ENCODE results near the gene DCBLD2.

The DCBLD2 gene

DNA sequence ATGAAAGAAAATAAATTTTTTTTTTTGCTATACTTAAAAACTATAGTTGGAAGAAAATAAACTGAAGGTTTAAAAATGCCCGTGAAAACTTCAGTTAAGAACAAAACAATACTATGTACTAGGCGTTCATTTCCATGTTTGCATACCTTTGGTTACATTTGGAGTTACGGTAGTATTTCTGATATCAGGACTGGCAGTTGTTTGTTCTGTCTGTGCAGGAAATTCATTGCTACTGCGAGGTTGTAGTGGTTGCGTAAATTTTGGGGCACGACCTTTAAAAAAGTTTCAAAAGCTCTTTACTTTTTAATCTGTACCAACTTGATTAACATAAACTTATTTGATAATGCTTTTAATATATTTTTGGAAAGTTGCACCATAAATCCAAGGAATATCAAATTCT is 90.4 kb downstream of the DCBLD2 start:
- H2AFZ ChIP-seq (ENCODE audit: low read depth, low read length), result no peak overlapping the region
- H3K79me2 ChIP-seq (ENCODE audit: low read length), result no peaks in the 10 kb centered on the region
- H3K4me3 ChIP-seq (ENCODE audit: low read length), result no peak overlapping the region
- no peak overlapping the region for H3K9ac ChIP-seq (ENCODE audit: low read length)
- TF ChIP-seq, protein P1, sequence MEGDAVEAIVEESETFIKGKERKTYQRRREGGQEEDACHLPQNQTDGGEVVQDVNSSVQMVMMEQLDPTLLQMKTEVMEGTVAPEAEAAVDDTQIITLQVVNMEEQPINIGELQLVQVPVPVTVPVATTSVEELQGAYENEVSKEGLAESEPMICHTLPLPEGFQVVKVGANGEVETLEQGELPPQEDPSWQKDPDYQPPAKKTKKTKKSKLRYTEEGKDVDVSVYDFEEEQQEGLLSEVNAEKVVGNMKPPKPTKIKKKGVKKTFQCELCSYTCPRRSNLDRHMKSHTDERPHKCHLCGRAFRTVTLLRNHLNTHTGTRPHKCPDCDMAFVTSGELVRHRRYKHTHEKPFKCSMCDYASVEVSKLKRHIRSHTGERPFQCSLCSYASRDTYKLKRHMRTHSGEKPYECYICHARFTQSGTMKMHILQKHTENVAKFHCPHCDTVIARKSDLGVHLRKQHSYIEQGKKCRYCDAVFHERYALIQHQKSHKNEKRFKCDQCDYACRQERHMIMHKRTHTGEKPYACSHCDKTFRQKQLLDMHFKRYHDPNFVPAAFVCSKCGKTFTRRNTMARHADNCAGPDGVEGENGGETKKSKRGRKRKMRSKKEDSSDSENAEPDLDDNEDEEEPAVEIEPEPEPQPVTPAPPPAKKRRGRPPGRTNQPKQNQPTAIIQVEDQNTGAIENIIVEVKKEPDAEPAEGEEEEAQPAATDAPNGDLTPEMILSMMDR (IDR thresholded peaks at IDR 0.05; ENCODE audit: low read depth, low read length), result no peak
- TF ChIP-seq EZH2phosphoT487 (IDR thresholded peaks at IDR 0.05; ENCODE audit: low read depth), result no peak
- no peaks in the 10 kb centered on the region for H3K36me3 ChIP-seq (replicated peaks; ENCODE audit: low read depth, low read length)
- no peak overlapping the region for H3K4me2 ChIP-seq (ENCODE audit: low read length)
- no peaks in the 10 kb centered on the region for H3K4me1 ChIP-seq (ENCODE audit: low read length)
- H3K9me3 ChIP-seq (ENCODE audit: insufficient read depth, low read length), result no peaks in the 10 kb centered on the region
- H4K20me1 ChIP-seq (ENCODE audit: insufficient read depth, low read length), result no peaks in the 10 kb centered on the region
- no peaks in the 10 kb centered on the region for H3K27me3 ChIP-seq (ENCODE audit: low read depth, low read length)
- H3K27ac ChIP-seq (ENCODE audit: low read length), result no peak overlapping the region

DNA sequence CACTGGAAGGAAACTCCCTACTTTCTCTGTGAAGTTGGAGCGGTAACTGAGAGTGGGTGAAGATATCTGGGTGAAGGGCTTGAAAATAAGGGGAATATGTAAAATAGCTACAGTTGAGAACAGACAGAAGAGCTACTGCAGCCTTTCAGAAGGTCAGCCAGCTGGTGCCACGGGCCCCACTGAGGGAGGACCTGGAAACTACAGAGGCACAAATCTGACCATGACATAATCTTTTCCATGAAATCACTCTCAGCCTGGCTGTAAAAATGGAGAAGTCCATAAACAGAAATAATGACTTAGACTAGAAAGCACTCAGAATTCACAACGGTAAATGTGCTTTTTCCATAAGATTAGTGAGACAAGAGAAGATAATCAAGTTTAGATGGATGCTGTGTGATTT is 91.9 kb downstream of the DCBLD2 start:
- H3K9me3 ChIP-seq (ENCODE audit: insufficient read depth, low read length), result no peaks in the 10 kb centered on the region
- no peak overlapping the region for H3K4me2 ChIP-seq (ENCODE audit: low read length)
- H3K4me1 ChIP-seq (ENCODE audit: low read length), result no peaks in the 10 kb centered on the region
- H3K79me2 ChIP-seq (ENCODE audit: low read length), result no peaks in the 10 kb centered on the region
- H3K27me3 ChIP-seq (ENCODE audit: low read depth, low read length), result no peaks in the 10 kb centered on the region
- H2AFZ ChIP-seq (ENCODE audit: low read depth, low read length), result no peak overlapping the region
- no peak overlapping the region for H3K4me3 ChIP-seq (ENCODE audit: low read length)
- H3K27ac ChIP-seq (ENCODE audit: low read length), result no peak overlapping the region
- H3K9ac ChIP-seq (ENCODE audit: low read length), result no peak overlapping the region
- H3K36me3 ChIP-seq (replicated peaks; ENCODE audit: low read depth, low read length), result no peaks in the 10 kb centered on the region
- H4K20me1 ChIP-seq (ENCODE audit: insufficient read depth, low read length), result no peaks in the 10 kb centered on the region
- TF ChIP-seq EZH2phosphoT487 (IDR thresholded peaks at IDR 0.05; ENCODE audit: low read depth), result no peak
- TF ChIP-seq, protein P1 (IDR thresholded peaks at IDR 0.05; ENCODE audit: low read depth, low read length), result no peak

DNA sequence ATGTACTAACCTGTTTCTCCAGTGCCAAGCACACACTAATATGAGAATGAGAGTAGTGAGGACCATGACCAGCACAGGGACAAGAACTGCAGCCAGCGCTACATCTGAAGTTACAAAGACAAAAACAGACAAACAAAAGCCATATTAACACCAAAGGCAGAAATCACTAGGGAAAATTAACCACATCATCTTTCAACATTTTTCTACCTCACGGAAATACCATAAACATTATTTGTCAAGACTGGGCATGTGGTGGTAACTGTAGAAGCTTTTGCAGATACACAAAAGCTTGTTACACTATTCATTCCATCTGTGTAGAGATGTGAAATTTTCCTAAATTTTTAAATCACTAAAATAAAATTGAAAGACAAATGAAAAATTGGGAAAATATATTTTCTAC is 93.4 kb downstream of the DCBLD2 start:
- Histone ChIP-seq H3K36me3 (replicated peaks; ENCODE audit: low read depth, low read length) (no peaks in the 10 kb centered on the region), H3K4me3 (ENCODE audit: low read length) (no peak overlapping the region), H3K9me3 (ENCODE audit: insufficient read depth, low read length) (no peaks in the 10 kb centered on the region), H2AFZ (ENCODE audit: low read depth, low read length) (no peak overlapping the region), H3K4me2 (ENCODE audit: low read length) (no peak overlapping the region), H3K79me2 (ENCODE audit: low read length) (no peaks in the 10 kb centered on the region), H3K4me1 (ENCODE audit: low read length) (no peaks in the 10 kb centered on the region), H3K27me3 (ENCODE audit: low read depth, low read length) (no peaks in the 10 kb centered on the region), H3K27ac (ENCODE audit: low read length) (no peak overlapping the region), H4K20me1 (ENCODE audit: insufficient read depth, low read length) (no peaks in the 10 kb centered on the region), H3K9ac (ENCODE audit: low read length) (no peak overlapping the region)
- TF ChIP-seq EZH2phosphoT487 (IDR thresholded peaks at IDR 0.05; ENCODE audit: low read depth), result no peak
- TF ChIP-seq, protein P1 (IDR thresholded peaks at IDR 0.05; ENCODE audit: low read depth, low read length), result no peak

DNA sequence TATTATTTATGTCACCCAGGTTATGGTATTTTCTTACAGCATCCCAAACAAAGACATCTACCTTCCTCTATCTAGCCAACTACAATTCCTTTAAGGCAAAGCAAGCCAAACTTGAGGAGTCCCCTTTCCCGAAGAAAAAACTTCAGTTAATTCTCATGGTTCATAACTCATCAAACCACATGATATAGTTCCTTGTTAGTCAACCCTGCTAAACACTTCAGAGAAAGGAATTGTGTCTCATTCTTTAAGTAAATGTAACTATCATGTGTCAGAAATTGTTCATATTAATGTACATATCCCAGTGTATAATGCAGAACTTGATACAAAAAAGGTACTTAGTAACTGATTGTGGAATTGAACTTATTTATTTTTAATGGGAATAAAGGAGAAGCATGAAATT is 93.9 kb downstream of the DCBLD2 start:
- Histone ChIP-seq H3K36me3 (replicated peaks; ENCODE audit: low read depth, low read length) (no peaks in the 10 kb centered on the region), H3K9me3 (ENCODE audit: insufficient read depth, low read length) (no peaks in the 10 kb centered on the region)

More for the DNA sequence above, 93.9 kb downstream of the DCBLD2 start:
- no peak overlapping the region for H2AFZ ChIP-seq (ENCODE audit: low read depth, low read length)
- H3K27me3 ChIP-seq (ENCODE audit: low read depth, low read length), result no peaks in the 10 kb centered on the region
- no peak overlapping the region for H3K4me2 ChIP-seq (ENCODE audit: low read length)
- TF ChIP-seq EZH2phosphoT487 (IDR thresholded peaks at IDR 0.05; ENCODE audit: low read depth), result no peak
- TF ChIP-seq, protein P1 (IDR thresholded peaks at IDR 0.05; ENCODE audit: low read depth, low read length), result no peak
- no peaks in the 10 kb centered on the region for H4K20me1 ChIP-seq (ENCODE audit: insufficient read depth, low read length)
- no peak overlapping the region for H3K27ac ChIP-seq (ENCODE audit: low read length)
- H3K9ac ChIP-seq (ENCODE audit: low read length), result no peak overlapping the region
- no peak overlapping the region for H3K4me3 ChIP-seq (ENCODE audit: low read length)
- H3K79me2 ChIP-seq (ENCODE audit: low read length), result no peaks in the 10 kb centered on the region
- H3K4me1 ChIP-seq (ENCODE audit: low read length), result no peaks in the 10 kb centered on the region

All from OCI-LY3 (cell line).